ENCODE measurements around the gene TSPAN19. TPM values are rescaled to one million over a fixed set of nuclear protein-coding genes. Genes with fewer than 3 reads are reported as not detected.

TSPAN19 gene
- total and polyA plus RNA-seq, 8 donors = 0.15 to 0.57 (median 0.44) TPM; not detected in 4

- DNase-seq = no peak
- no peaks in the 10 kb centered on the region for H3K9me3 ChIP-seq
- no peak for TF ChIP-seq CTCF (IDR thresholded peaks at IDR 0.05)
- no peak for ATAC-seq
- no peak overlapping the region for H3K4me3 ChIP-seq
- H3K27ac ChIP-seq = no peak overlapping the region
- H3K36me3 ChIP-seq = no peaks in the 10 kb centered on the region
- no peak for FAIRE-seq
- no peaks in the 10 kb centered on the region for H3K4me1 ChIP-seq
- H3K27me3 ChIP-seq = no peaks in the 10 kb centered on the region
- intact Hi-C loops (cut with DNase I) = no loop called here
These were observed 37.7 kb downstream of the TSPAN19 start for GRCh38 chr12:84998341-84998740.

- no peaks in the 10 kb centered on the region for H3K4me1 ChIP-seq
- ATAC-seq = peak; percentile 57 to 91 (median 82)
- no peak for TF ChIP-seq CTCF (IDR thresholded peaks at IDR 0.05)
- intact Hi-C loops (cut with DNase I) = no loop called here
- WGBS, 2 donors = 38 to 43% methylated on average over 1 of the region's 1 CpG
- H3K27me3 ChIP-seq = no peaks in the 10 kb centered on the region
- no peak overlapping the region for H3K27ac ChIP-seq
- no peak for DNase-seq
- H3K9me3 ChIP-seq = no peaks in the 10 kb centered on the region
- H3K4me3 ChIP-seq = no peak overlapping the region
- H3K36me3 ChIP-seq = no peaks in the 10 kb centered on the region
- FAIRE-seq = no peak
These were observed 39.3 kb downstream of the TSPAN19 start for GRCh38 chr12:84996759-84997158.

- TF ChIP-seq CTCF (IDR thresholded peaks at IDR 0.05) = no peak
- no peak overlapping the region for H3K4me3 ChIP-seq
- intact Hi-C loops (cut with DNase I) = no loop called here
- no peaks in the 10 kb centered on the region for H3K4me1 ChIP-seq
- FAIRE-seq (no peak), DNase-seq (no peak), ATAC-seq (peak in 1 of 4 donors; percentile 17)
- no peaks in the 10 kb centered on the region for H3K27me3 ChIP-seq
- WGBS, 2 donors = 79 to 83% methylated on average over 2 of the region's 2 CpGs
- no peak overlapping the region for H3K27ac ChIP-seq
- no peaks in the 10 kb centered on the region for H3K36me3 ChIP-seq
- H3K9me3 ChIP-seq = no peaks in the 10 kb centered on the region
These were observed 40.4 kb downstream of the TSPAN19 start for GRCh38 chr12:84995641-84996040.

GRCh38 chr12:84994426-84994825 is 41.7 kb downstream of the TSPAN19 start:
- DNase-seq (no peak), FAIRE-seq (no peak), ATAC-seq (no peak)
- H3K4me1 ChIP-seq = no peaks in the 10 kb centered on the region
- no peaks in the 10 kb centered on the region for H3K36me3 ChIP-seq
- H3K4me3 ChIP-seq = no peak overlapping the region
- H3K27ac ChIP-seq = no peak overlapping the region
- H3K9me3 ChIP-seq = no peaks in the 10 kb centered on the region
- no peak for TF ChIP-seq CTCF (IDR thresholded peaks at IDR 0.05)
- no peaks in the 10 kb centered on the region for H3K27me3 ChIP-seq
- intact Hi-C loops (cut with DNase I) = no loop called here

GRCh38 chr12:84986586-84986985 is 49.5 kb downstream of the TSPAN19 start:
- intact Hi-C loops (cut with DNase I) = no loop called here
- Histone ChIP-seq H3K27ac (no peak overlapping the region), H3K27me3 (peaks cover 0 to 5% (median 0%) of the 10 kb centered on the region in 4 donors), H3K4me3 (no peak overlapping the region), H3K9me3 (no peaks in the 10 kb centered on the region), H3K36me3 (no peaks in the 10 kb centered on the region), H3K4me1 (no peaks in the 10 kb centered on the region)
- ATAC-seq (no peak), FAIRE-seq (no peak), DNase-seq (no peak)
- TF ChIP-seq CTCF (IDR thresholded peaks at IDR 0.05) = no peak
- 54 to 62% methylated on average over 3 of the region's 3 CpGs for WGBS, 2 donors

Data from pancreas (tissue), 10 donors.